Measurements from ENCODE around the gene VIPAS39.

DNA sequence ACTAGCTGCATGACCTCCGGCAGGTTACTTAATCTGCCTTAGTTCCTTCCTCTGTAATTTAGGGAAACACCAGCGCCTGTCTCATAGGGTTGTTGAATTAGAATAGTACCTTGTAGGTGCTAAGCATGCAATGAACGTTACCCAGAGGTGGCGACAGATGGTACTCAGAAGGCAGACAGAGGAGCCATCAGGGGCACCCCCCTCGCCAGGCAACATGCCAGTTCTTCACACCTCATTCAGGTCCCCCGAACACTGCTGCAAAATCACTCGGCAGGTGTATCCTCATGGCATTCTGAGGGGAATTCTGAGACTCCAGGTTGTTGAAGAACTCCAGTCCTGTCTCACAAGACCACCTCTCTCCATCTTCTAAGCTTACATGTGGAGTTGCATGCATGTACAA lies 31.2 kb upstream of the VIPAS39 start:
- TF ChIP-seq, protein P1, sequence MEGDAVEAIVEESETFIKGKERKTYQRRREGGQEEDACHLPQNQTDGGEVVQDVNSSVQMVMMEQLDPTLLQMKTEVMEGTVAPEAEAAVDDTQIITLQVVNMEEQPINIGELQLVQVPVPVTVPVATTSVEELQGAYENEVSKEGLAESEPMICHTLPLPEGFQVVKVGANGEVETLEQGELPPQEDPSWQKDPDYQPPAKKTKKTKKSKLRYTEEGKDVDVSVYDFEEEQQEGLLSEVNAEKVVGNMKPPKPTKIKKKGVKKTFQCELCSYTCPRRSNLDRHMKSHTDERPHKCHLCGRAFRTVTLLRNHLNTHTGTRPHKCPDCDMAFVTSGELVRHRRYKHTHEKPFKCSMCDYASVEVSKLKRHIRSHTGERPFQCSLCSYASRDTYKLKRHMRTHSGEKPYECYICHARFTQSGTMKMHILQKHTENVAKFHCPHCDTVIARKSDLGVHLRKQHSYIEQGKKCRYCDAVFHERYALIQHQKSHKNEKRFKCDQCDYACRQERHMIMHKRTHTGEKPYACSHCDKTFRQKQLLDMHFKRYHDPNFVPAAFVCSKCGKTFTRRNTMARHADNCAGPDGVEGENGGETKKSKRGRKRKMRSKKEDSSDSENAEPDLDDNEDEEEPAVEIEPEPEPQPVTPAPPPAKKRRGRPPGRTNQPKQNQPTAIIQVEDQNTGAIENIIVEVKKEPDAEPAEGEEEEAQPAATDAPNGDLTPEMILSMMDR (IDR thresholded peaks at IDR 0.05), result no peak
- no peak for TF ChIP-seq POLR2A (IDR thresholded peaks at IDR 0.05)

All from body of pancreas (tissue), 4 donors.